Neural crest cell (in vitro differentiated cells): Measurements from ENCODE around the gene ZC3H12A. TPM values are rescaled to one million over a fixed set of nuclear protein-coding genes. Genes with fewer than 3 reads are reported as not detected.

Experiments used
- DNase-seq: peaks from one replicate; pipeline ENCODE4 v3.0.0; 2021; ENCODE audit warnings: low read depth, mixed read lengths, low spot score
- H3K27ac Mint-ChIP-seq: one replicate; pipeline ENCODE4 v1.8.0; 2021; ENCODE audit warnings: mild to moderate bottlenecking, mixed read lengths; ENCODE audit not compliant: unreplicated experiment
- H3K27me3 Mint-ChIP-seq: 2 replicates; pipeline ENCODE4 v1.8.0; 2021; ENCODE audit warnings: low read depth, mild to moderate bottlenecking, mixed read lengths
- H3K36me3 Mint-ChIP-seq: 2 replicates; pipeline ENCODE4 v1.8.0; 2021; ENCODE audit warnings: low read depth, mild to moderate bottlenecking, mixed read lengths
- H3K4me1 Mint-ChIP-seq: 2 replicates; pipeline ENCODE4 v1.8.0; 2021; ENCODE audit warnings: mixed read lengths
- H3K4me3 Mint-ChIP-seq: one replicate; pipeline ENCODE4 v1.8.0; 2021; ENCODE audit warnings: mild to moderate bottlenecking, mixed read lengths
- H3K9me3 Mint-ChIP-seq: 2 replicates; pipeline ENCODE4 v1.8.0; 2021; ENCODE audit warnings: mixed read lengths
- total RNA-seq: library from RNA; stranded (reverse); gene quantifications from 2 replicates; pipeline ENCODE4 v1.2.1, GENCODE V29; 2021
- TF ChIP-seq, protein P1 (sequence below): fragments of 200-600 bp; sonication (generic); conservative IDR thresholded peaks from 2 replicates; pipeline ENCODE4 v1.5.0; 2021; ENCODE audit warnings: antibody characterized with exemption, mild to moderate bottlenecking

Gene ZC3H12A
- total RNA-seq, 1 donor from 2014 or later, result 3.6 TPM

DNA sequence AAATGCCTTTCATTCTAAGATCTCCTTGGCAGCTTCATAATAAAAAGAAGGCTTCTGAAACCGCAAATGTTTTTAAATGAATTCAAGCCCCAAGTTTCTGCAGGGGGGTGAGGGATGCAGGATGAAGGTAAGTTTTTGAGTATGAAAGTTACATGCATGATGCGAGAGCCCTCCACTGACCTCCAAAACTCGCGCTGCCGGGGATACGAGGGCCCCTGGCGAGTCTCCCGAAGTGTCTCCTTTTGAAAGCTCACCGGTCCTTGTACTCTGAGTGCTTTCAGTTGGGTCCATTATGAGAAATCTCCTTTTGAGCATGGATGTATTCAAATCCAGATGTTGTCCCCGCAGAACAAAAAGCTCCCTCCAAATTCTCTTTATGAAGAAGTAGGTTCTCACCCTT is 18.9 kb upstream of the ZC3H12A start:
- H3K9me3 Mint-ChIP-seq, result no peaks in the 10 kb centered on the region
- H3K27me3 Mint-ChIP-seq, result no peaks in the 10 kb centered on the region
- H3K4me1 Mint-ChIP-seq, result peaks cover 3% of the 10 kb centered on the region
- H3K4me3 Mint-ChIP-seq, result no peak overlapping the region
- no peaks in the 10 kb centered on the region for H3K36me3 Mint-ChIP-seq
- no peak for DNase-seq
- TF ChIP-seq, protein P1, sequence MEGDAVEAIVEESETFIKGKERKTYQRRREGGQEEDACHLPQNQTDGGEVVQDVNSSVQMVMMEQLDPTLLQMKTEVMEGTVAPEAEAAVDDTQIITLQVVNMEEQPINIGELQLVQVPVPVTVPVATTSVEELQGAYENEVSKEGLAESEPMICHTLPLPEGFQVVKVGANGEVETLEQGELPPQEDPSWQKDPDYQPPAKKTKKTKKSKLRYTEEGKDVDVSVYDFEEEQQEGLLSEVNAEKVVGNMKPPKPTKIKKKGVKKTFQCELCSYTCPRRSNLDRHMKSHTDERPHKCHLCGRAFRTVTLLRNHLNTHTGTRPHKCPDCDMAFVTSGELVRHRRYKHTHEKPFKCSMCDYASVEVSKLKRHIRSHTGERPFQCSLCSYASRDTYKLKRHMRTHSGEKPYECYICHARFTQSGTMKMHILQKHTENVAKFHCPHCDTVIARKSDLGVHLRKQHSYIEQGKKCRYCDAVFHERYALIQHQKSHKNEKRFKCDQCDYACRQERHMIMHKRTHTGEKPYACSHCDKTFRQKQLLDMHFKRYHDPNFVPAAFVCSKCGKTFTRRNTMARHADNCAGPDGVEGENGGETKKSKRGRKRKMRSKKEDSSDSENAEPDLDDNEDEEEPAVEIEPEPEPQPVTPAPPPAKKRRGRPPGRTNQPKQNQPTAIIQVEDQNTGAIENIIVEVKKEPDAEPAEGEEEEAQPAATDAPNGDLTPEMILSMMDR, result no peak
- no peak overlapping the region for H3K27ac Mint-ChIP-seq

DNA sequence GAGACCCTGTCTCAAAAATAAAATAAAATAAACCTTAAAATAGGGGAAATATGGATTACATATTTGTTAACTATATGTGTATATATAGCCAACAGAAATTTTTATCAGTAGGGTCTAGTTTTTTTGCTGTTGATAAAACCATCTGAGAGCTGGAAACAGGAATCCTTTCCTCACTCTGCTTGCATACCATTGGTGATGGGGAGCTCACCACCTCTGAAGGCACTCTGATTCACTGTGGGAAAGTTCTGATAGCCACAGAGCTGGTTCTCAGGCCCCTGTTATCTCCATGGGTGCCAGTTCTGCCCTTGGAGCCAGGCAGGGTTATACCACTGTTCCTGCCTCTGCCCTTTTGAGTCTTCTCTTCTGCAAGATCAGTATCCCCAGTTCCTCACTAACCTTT is 17.8 kb upstream of the ZC3H12A start:
- H3K27me3 Mint-ChIP-seq, result no peaks in the 10 kb centered on the region
- H3K4me1 Mint-ChIP-seq, result peaks cover 3% of the 10 kb centered on the region
- no peaks in the 10 kb centered on the region for H3K9me3 Mint-ChIP-seq
- no peaks in the 10 kb centered on the region for H3K36me3 Mint-ChIP-seq
- no peak overlapping the region for H3K27ac Mint-ChIP-seq
- DNase-seq, result no peak
- H3K4me3 Mint-ChIP-seq, result no peak overlapping the region
- TF ChIP-seq, protein P1, result no peak

DNA sequence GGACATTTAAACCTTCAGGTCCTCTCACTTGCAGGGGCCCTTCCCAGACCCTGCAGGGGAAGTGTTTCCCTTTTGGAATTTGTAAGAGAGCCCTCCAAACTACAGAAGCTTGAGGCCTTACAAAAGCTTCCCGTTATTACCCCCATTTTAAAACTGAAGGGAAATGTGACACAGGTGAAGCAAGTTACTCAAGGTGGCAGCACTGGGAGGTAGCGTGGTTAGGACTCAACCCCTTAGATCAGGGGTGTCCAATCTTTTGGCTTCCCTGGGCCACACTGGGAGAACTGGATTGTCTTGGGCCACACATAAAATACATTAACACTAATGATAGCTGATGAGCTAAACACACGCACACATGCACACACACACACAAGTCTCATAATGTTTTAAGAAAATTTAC is 15.8 kb upstream of the ZC3H12A start:
- no peak for DNase-seq
- Mint-ChIP-seq H3K36me3 (no peaks in the 10 kb centered on the region), H3K4me3 (no peak overlapping the region), H3K9me3 (no peaks in the 10 kb centered on the region), H3K27ac (no peak overlapping the region), H3K27me3 (no peaks in the 10 kb centered on the region), H3K4me1 (peaks cover 3% of the 10 kb centered on the region)
- TF ChIP-seq, protein P1, result no peak

DNA sequence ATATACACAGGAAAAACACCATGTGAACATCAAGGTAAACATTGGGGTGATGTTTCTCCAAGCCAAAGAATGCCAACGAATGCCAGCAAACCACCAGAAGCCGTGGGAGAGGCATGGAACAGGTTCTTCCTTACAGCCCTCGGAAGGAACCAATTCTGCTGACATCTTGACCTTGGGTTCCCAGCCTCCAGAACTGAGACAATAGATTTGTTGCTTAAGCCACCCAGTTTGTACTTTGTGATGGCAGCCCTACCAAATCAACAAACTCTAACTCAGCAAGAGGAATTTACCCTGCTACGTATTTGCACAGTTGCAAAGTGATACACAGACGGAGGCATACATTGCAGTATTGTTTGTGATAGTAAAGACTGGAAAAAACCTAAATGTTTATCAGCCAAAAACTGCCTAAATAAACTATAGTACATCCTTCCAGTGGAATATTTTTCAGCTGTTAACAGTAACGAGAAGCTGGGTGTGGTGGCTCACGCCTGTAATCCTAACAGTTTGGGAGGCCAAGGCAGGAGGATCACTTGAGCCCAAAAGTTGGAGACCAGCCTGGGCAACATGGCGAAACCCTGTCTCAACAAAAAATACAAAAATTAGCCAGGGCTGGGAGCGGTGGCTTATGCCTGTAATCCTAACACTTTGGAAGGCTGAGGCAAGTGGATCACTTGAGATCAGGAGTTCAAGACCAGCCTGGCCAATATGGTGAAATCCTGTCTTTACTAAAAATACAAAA is 12.5 kb upstream of the ZC3H12A start:
- Mint-ChIP-seq H3K27me3 (no peaks in the 10 kb centered on the region), H3K4me1 (no peaks in the 10 kb centered on the region), H3K36me3 (no peaks in the 10 kb centered on the region), H3K9me3 (no peaks in the 10 kb centered on the region), H3K4me3 (no peak overlapping the region), H3K27ac (no peak overlapping the region)
- TF ChIP-seq, protein P1, result no peak
- DNase-seq, result no peak

DNA sequence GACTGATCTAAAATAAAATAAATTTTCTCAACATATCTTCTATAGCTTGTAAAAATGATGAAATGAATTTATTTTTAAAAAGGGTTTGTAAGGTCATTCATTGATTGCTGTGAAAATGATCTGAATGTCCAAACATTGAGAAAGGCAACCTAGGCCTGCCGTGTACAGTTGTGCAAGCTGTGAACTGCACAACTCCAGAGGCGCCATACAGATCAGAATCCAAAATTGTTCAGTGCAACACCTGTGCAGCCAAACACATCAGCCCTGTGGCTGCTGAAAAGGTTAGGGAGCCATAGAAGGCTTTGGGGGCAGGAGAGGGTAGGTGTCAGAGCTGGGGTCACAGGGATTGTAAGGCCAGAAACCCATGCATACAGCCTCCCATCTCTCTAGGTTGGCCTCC is 9.9 kb upstream of the ZC3H12A start:
- no peak for DNase-seq
- Mint-ChIP-seq H3K27me3 (no peaks in the 10 kb centered on the region), H3K9me3 (no peaks in the 10 kb centered on the region), H3K36me3 (no peaks in the 10 kb centered on the region), H3K4me1 (no peaks in the 10 kb centered on the region), H3K27ac (no peak overlapping the region), H3K4me3 (no peak overlapping the region)
- TF ChIP-seq, protein P1, result no peak
